Measurements from ENCODE around the gene EVPL.

Gene EVPL

DNA sequence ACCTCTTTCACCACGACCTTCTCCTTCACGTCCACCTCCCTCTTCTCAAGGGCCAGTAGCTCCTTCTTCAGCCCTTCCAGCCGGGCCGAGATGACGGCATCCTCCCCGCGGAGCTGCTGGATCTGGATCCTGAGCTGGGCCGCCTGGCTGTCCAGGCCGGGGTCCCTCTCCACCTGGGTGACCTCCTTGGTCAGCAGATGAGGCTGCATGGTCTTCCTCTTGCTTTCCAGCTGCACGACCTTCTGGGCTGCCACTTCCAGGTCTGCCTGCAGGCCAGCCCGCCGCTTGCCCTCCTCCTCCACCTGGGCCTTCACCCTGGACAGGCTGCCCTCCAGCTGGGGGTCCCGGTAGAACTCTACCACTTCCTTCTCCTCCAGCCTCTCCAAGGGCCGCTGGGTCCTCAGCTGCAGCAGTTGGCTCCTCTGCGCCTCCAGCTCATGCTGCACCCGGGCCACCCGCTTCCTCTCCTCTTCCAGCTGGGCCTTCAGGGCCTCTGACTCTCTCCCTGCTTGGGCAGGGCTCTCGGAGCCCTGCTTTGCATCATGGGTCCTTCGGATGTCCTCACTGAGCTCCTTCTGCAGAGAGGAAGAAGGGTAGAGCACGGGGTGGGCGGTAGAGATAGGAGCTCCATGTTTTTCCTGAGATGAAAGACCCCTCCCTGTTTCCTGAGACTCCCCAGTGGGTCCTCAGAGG is 17.0 kb downstream of the EVPL start:
- DNase-seq (ENCODE audit: extremely low read depth, low read depth): no peak
- H3K4me3 ChIP-seq (replicated peaks; ENCODE audit: low read depth, low read length): no peak overlapping the region
- TF ChIP-seq CTCF (IDR thresholded peaks at IDR 0.05; ENCODE audit: low read depth, low read length, missing control alignments): no peak

GRCh38 chr17:76009447-76009846 is 17.7 kb downstream of the EVPL start:
- no peak for TF ChIP-seq CTCF (IDR thresholded peaks at IDR 0.05; ENCODE audit: low read depth, low read length, missing control alignments)
- DNase-seq (ENCODE audit: extremely low read depth, low read depth): no peak
- no peak overlapping the region for H3K4me3 ChIP-seq (replicated peaks; ENCODE audit: low read depth, low read length)

DNA sequence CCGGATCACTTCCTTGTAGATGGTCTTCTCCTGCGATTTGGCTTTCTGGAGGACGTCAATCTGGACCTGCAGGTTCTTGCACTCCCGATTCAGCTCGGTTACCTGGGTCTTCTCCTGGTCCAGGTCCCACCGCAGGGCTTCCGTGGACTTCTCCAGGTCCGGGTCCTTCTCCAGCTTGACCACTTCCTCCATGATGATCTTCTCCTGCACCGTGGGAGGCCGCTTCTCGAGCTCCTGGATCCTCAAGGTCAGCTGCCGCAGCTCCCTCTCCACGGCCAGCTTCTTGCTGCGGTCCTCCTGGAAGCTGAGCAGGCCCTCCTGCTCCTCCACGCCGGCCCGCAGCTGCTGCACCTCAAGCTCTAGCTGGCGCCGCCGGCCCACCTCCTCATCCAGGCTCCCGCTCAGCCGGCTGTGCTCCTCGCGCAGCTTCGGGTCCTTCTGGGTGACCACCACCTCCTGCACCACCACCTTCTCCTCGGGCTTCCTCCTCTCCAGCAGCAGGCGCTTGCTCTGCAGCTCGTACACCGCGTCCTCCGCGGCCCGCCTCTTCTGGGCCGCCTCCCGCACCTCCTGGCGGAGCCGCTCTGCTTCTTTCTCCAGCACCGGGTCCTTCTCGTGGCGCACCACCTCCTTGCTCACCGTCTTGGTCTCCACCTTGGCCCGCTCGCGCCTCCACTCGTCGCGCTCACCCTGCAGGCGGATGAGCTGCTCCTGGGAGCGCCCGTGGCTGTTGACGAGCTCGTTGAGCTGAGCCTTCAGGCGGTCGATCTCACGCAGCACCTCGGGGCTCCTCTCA is 18.3 kb downstream of the EVPL start:
- no peak for DNase-seq (ENCODE audit: extremely low read depth, low read depth)
- no peak for TF ChIP-seq CTCF (IDR thresholded peaks at IDR 0.05; ENCODE audit: low read depth, low read length, missing control alignments)
- no peak overlapping the region for H3K4me3 ChIP-seq (replicated peaks; ENCODE audit: low read depth, low read length)

DNA sequence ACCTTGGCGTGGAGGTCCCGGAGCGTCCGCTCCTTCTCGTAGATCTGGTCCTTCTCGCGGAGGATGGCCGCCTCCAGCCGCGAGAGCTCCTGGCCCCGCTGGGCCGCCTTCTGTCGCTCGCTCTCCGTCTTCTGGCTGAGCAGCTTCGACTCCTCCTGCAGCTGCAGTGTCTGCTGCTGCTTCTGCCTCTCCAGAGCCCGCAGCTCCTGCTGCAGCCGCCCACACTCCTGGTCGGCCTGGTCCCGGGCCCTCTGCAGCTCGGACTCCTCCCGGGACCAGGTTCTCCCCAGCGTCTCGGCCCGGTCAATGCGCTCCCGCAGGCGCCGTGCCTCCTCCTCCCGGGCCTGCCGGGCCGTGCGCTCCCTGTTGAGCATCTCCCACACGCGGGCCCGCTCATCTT is 18.9 kb downstream of the EVPL start:
- H3K4me3 ChIP-seq (replicated peaks; ENCODE audit: low read depth, low read length): no peak overlapping the region
- TF ChIP-seq CTCF (IDR thresholded peaks at IDR 0.05; ENCODE audit: low read depth, low read length, missing control alignments): no peak
- DNase-seq (ENCODE audit: extremely low read depth, low read depth): no peak

- DNase-seq (ENCODE audit: extremely low read depth, low read depth): no peak
- no peak for TF ChIP-seq CTCF (IDR thresholded peaks at IDR 0.05; ENCODE audit: low read depth, low read length, missing control alignments)
- H3K4me3 ChIP-seq (replicated peaks; ENCODE audit: low read depth, low read length): no peak overlapping the region
Measured at GRCh38 chr17:76007850-76008165, 19.3 kb downstream of the EVPL start.

DNA sequence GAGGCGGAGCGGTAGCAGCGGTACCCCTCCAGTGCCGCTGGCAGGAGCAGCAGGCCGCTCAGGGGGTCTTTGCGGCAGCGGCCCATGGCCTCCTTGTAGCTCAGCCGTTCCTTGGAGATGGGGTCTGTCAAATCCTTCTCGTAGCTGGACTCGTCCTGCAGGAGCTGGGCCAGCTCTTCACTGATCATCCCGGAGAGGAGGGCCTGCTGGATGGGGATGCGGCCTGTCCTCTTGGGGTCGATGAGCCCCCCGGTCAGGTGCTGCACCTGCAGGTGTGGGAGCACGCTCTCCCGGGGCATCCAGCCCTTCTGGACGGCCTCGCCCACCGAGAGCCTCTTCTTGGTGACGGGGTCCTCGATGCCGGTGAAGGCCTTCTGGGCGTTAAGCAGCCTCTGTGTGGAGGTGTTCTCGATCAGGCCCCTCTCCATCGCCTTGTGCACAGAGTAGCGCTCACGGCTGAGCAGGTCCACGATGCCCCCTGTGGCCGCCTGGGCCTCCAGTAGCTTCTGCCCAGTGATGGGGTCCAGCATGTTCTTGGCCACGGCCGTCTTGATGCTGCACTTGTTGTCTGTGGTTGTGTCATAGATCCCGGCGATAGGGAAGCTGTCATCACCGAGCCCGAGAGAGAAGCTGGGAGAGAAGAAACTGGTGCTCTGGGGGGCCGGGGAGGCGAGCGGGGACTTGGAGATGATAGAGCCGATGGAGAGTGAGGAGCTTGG is 19.8 kb downstream of the EVPL start:
- no peak overlapping the region for H3K4me3 ChIP-seq (replicated peaks; ENCODE audit: low read depth, low read length)
- TF ChIP-seq CTCF (IDR thresholded peaks at IDR 0.05; ENCODE audit: low read depth, low read length, missing control alignments): no peak
- DNase-seq (ENCODE audit: extremely low read depth, low read depth): no peak

All from HFF-Myc (cell line).